ENCODE data around the gene ARHGAP10.

GRCh38 chr4:147958057-147958456 lies 226.2 kb downstream of the ARHGAP10 start:
- TF ChIP-seq CTCF (IDR thresholded peaks at IDR 0.05) (no peak), POLR2A (IDR thresholded peaks at IDR 0.05) (no peak), EP300 (IDR thresholded peaks at IDR 0.05) (no peak)
